B cell (primary cell): ENCODE data around the gene HDAC5.

Experiments
- EZH2 ChIP-seq: IDR thresholded peaks from 2 replicates; pipeline ENCODE4 v1.6.1; 2012; ENCODE audit warnings: borderline replicate concordance, low read depth, mild to moderate bottlenecking, moderate library complexity, low read length; ENCODE audit not compliant: insufficient read depth, poor library complexity, severe bottlenecking
- TF ChIP-seq, protein P1 (sequence below): fragments of 200-600 bp; IDR thresholded peaks from one replicate; pipeline ENCODE4 v1.8.0; 2022; ENCODE audit warnings: antibody characterized with exemption, mild to moderate bottlenecking

DNA sequence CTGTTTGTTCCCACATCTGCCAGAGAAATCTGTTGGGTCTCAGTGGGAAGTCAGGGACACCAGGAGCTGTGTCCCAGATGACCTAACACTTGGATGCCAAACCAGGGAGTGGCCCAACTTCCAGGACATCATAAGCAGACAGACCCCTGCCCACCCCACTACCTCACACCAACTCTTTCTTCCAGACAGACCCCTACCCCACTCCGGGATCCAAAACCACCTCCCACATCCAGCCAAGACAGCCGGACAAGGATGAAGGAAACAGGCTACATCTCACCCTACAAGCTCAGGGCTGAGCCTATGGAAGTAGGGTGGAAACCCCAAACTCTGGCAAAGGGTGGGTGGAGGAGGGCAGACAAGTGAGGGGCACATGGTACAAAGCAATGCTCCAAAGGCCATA, 3.6 kb downstream of the HDAC5 start:
- TF ChIP-seq, protein P1, sequence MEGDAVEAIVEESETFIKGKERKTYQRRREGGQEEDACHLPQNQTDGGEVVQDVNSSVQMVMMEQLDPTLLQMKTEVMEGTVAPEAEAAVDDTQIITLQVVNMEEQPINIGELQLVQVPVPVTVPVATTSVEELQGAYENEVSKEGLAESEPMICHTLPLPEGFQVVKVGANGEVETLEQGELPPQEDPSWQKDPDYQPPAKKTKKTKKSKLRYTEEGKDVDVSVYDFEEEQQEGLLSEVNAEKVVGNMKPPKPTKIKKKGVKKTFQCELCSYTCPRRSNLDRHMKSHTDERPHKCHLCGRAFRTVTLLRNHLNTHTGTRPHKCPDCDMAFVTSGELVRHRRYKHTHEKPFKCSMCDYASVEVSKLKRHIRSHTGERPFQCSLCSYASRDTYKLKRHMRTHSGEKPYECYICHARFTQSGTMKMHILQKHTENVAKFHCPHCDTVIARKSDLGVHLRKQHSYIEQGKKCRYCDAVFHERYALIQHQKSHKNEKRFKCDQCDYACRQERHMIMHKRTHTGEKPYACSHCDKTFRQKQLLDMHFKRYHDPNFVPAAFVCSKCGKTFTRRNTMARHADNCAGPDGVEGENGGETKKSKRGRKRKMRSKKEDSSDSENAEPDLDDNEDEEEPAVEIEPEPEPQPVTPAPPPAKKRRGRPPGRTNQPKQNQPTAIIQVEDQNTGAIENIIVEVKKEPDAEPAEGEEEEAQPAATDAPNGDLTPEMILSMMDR = no peak
- no peak for TF ChIP-seq EZH2
